Thymus (tissue), 11 donors: ENCODE data around the gene PDGFD. TPM values are rescaled to one million over a fixed set of nuclear protein-coding genes. Genes with fewer than 3 reads are reported as not detected.

Experiments used
- DNase-seq, 9 donors: peaks; one replicate each; pipeline ENCODE4 v3.0.0-alpha.2; 2013; ENCODE audit warnings: low spot score in 9 of 9, low read depth in 6 of 9, missing footprints in 1 of 9
- H3K27ac ChIP-seq, 2 donors: one replicate each; pipeline ENCODE4 v1.5.1; 2013; ENCODE audit warnings: control low read depth in 1 of 2, low read depth in 1 of 2, low read length in 1 of 2, mild to moderate bottlenecking in 1 of 2, moderate library complexity in 1 of 2
- H3K27me3 ChIP-seq, 2 donors: one replicate each; pipeline ENCODE4 v1.5.1; 2013; ENCODE audit warnings: low read length in 1 of 2; ENCODE audit not compliant: control insufficient read depth in 2 of 2, insufficient read depth in 1 of 2
- H3K36me3 ChIP-seq, 2 donors: one replicate each; pipeline ENCODE4 v1.5.1; 2013; ENCODE audit warnings: low read length in 1 of 2, mild to moderate bottlenecking in 1 of 2, moderate library complexity in 1 of 2; ENCODE audit not compliant: control insufficient read depth in 2 of 2, insufficient read depth in 2 of 2
- H3K4me1 ChIP-seq, 2 donors: one replicate each; pipeline ENCODE4 v1.5.1; 2013; ENCODE audit warnings: low read length in 2 of 2; ENCODE audit not compliant: control insufficient read depth in 2 of 2, insufficient read depth in 2 of 2
- H3K4me3 ChIP-seq, 2 donors: one replicate each; pipeline ENCODE4 v1.5.1; 2013; ENCODE audit warnings: low read length in 2 of 2, control low read depth in 1 of 2, mild to moderate bottlenecking in 1 of 2
- H3K9me3 ChIP-seq, 2 donors: one replicate each; pipeline ENCODE4 v1.5.1; 2013; ENCODE audit warnings: low read length in 1 of 2, mild to moderate bottlenecking in 1 of 2; ENCODE audit not compliant: control insufficient read depth in 2 of 2, insufficient read depth in 1 of 2
- WGBS: extraction: QIAGEN DNeasy Blood & Tissue Kit; methylation state at CpG from one replicate; pipeline ENCODE4 v1.1.7; 2013; 5-methylcytosine and 5-hydroxymethylcytosine counted together
- polyA plus RNA-seq: library from polyadenylated mRNA; stranded (reverse); fragments of 200-250 nt; gene quantifications from one replicate; pipeline ENCODE4 v1.2.3, GENCODE V29; 2013
- total RNA-seq: library from RNA; stranded (reverse); fragments of 120-200 nt; gene quantifications from one replicate; pipeline ENCODE4 v1.2.4, GENCODE V29; 2013
- donor health status: healthy.

The PDGFD gene
- total and polyA plus RNA-seq, 2 donors: 1.3 to 5.2 TPM

DNA sequence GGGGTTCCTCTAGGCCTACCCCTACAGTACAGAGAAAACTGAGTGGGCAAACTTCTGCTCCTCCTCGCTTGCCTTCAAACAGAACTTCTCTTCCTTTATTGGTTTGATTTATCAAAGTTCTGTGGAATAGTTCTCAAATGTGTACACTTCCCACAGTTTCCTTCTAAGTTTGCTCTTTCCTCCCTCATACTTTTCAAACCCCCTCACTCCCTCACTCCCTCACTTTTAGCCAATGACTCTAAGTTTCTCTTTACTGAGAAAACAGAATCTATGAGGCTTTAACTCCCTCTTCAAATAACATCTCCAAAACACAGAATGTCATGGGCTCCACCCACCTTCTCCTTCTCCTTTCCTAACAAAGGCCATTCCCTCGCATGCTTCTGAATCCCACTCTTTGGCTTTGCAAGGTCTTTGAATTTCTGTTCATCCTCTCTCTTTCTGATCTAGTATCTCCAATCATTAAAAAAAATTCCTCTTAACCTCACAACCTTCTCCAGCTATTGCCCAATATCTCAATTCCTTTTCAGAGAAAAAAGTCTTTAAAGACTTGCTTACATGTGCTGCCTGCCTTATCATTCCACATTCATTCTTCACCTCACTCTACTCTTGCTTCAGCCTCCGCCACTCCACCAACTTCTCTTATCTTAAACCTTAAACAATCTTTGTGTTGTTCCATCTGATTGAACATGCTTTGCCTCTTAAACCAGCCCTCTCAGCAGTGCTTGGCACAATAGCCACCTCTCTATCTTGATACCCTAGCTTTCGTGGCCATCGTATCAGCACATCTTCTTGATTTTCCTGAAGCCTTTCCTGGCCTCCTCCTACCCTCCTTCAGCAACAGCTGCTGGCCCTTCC, 70.3 kb downstream of the PDGFD start:
- H3K27me3 ChIP-seq: no peaks in the 10 kb centered on the region
- H3K4me3 ChIP-seq: no peak overlapping the region
- no peaks in the 10 kb centered on the region for H3K36me3 ChIP-seq
- no peaks in the 10 kb centered on the region for H3K9me3 ChIP-seq
- no peaks in the 10 kb centered on the region for H3K4me1 ChIP-seq
- no peak overlapping the region for H3K27ac ChIP-seq
- no peak for DNase-seq
- 94% methylated on average over 5 of the region's 5 CpGs for WGBS

DNA sequence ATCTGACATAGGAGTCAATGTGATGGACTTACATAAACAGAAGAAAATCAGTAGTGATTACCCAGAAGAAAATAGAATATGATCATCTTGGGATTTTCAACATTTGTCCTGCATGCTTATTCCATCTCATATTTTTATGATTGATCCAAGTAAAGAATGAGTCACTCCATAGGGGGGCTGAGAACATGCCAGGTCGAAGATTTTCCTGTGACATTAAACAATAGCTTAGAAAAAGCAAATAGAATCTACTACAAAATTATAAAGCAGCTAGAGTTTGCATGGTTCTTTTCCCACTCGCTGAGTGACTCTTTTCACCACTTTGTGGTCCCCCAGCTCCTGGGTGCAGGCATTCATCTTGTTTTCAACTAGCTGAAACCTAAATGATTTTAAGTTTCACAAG, 71.2 kb downstream of the PDGFD start:
- no peaks in the 10 kb centered on the region for H3K27me3 ChIP-seq
- no peaks in the 10 kb centered on the region for H3K9me3 ChIP-seq
- no peaks in the 10 kb centered on the region for H3K4me1 ChIP-seq
- H3K4me3 ChIP-seq: no peak overlapping the region
- no peaks in the 10 kb centered on the region for H3K36me3 ChIP-seq
- no peak overlapping the region for H3K27ac ChIP-seq
- no peak for DNase-seq
- 85% methylated on average over 2 of the region's 2 CpGs for WGBS

DNA sequence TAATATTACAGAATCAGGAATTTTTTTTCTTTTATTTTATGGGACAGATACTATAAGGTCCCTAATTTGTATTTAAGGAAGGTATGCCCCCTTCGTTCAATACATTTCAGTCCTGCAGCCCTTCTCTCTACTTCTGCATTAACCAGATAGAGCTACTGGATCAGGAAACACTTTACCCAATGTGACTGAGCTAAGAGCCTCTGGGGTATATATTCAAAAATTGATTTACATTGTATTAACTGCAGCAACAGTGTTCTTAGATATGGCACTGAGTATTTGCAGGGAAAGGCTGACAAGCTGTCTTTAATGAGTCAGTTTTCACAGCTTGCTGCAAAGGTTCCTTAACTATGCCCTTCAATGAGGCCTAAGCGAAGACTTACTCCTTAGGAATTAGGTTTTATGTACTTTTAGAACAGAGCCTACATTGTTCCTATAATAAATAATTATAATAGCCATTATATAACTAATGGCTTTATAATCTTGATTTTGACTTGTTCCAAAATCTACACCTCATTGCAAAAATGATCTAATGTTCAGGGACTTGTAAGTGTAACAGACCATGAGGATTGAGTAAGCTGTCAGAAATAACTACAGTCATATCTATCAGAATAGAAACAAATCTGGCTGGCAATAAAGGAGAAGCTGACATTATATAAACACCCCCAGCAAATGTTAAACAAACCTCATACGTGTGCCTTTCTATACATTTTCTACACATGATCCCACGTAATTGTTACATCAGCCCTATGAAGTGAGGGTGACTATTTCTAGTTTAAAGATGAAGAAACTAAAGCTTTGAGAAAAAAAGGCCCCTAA, 72.5 kb downstream of the PDGFD start:
- H3K4me1 ChIP-seq: no peaks in the 10 kb centered on the region
- no peaks in the 10 kb centered on the region for H3K9me3 ChIP-seq
- H3K4me3 ChIP-seq: no peak overlapping the region
- DNase-seq: no peak
- 95% methylated on average over 4 of the region's 4 CpGs for WGBS
- H3K27ac ChIP-seq: no peak overlapping the region
- no peaks in the 10 kb centered on the region for H3K27me3 ChIP-seq
- H3K36me3 ChIP-seq: no peaks in the 10 kb centered on the region

DNA sequence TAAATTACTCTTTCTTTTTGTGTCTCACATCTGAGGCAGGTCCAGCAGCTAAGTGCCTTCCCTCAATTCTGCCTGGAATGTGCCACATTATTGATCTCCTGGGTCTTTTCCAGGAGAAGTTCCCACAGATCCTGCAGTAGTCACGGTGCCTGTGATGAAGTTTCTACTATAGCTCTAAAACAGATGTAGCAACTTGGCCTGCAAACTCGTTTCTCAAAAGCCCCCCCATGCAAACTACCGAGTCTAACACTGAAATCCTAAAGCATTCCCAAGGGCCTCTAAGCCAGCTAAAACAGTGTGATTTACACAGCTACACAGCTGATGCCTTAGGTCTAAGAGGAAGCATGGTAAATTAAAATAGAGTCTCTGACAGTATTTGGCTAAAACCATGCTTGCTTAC, 73.2 kb downstream of the PDGFD start:
- 86% methylated on average over 3 of the region's 3 CpGs for WGBS
- no peaks in the 10 kb centered on the region for H3K9me3 ChIP-seq
- no peak overlapping the region for H3K4me3 ChIP-seq
- no peaks in the 10 kb centered on the region for H3K36me3 ChIP-seq
- H3K4me1 ChIP-seq: no peaks in the 10 kb centered on the region
- H3K27ac ChIP-seq: no peak overlapping the region
- no peak for DNase-seq
- no peaks in the 10 kb centered on the region for H3K27me3 ChIP-seq

DNA sequence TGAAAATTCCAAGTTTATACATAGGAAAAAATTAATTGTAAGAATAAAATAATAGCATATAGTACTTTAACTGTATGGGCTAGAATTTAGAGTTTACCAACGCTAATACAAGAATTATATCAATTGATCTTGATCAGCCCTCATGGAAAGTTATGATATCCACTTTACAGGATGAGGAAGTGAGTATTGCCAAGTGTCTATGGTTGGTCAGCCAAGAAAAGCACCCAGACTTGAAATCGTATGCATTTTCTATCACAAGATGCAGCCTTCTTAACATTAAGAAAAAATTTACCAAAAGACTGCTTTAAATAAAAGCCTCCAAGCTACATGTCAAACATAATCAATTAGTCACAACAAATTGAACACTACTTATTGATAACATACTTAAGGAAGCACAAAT, 74.5 kb downstream of the PDGFD start:
- Histone ChIP-seq H3K27ac (no peak overlapping the region), H3K27me3 (no peaks in the 10 kb centered on the region), H3K4me1 (no peaks in the 10 kb centered on the region), H3K4me3 (no peak overlapping the region), H3K36me3 (no peaks in the 10 kb centered on the region), H3K9me3 (no peaks in the 10 kb centered on the region)
- no peak for DNase-seq
- 91% methylated on average over 2 of the region's 2 CpGs for WGBS

DNA sequence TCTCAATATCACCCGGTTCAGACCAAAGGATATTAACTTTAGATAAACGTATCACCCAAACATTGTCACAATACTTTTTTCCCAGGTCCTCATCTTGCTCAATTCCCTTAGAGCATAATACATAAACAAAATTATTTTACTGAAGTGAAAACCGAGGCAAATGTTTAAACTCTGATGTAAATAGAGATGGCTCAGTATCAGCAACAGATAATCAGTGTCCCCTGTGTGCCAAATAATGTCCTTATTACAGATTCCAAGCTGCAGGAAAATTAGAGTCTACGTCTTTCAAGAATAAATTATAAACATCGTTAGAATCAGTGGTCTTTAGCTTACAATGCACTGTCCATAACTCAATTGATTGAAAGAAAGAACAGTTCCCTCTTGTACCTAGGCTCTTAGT, 77.3 kb downstream of the PDGFD start:
- no peak for DNase-seq
- WGBS: 85% methylated on average over 5 of the region's 5 CpGs
- Histone ChIP-seq H3K9me3 (no peaks in the 10 kb centered on the region), H3K4me1 (no peaks in the 10 kb centered on the region), H3K36me3 (no peaks in the 10 kb centered on the region), H3K27me3 (no peaks in the 10 kb centered on the region), H3K4me3 (no peak overlapping the region), H3K27ac (no peak overlapping the region)

DNA sequence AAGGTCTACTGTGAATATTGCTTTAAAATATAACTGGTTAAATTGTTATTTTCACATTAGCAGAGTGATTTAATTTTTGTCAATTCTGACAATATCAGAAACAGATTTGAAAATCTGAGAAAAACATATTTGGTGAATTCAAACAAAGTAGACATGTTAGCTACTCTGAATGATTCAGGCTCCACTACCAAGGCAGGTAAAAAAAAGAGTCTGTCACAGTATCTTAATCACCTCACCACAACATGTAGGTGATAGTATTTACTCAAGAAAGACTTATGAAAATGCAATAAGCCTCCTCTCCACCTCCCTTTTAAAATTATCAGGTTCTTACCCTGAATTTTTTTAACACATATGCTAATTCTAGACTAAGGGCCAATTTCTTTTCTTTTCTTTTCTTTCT, 85.0 kb downstream of the PDGFD start:
- no peak overlapping the region for H3K4me3 ChIP-seq
- no peak overlapping the region for H3K27ac ChIP-seq
- H3K9me3 ChIP-seq: no peaks in the 10 kb centered on the region
- H3K4me1 ChIP-seq: no peaks in the 10 kb centered on the region
- H3K36me3 ChIP-seq: no peaks in the 10 kb centered on the region
- DNase-seq: no peak
- H3K27me3 ChIP-seq: no peaks in the 10 kb centered on the region

DNA sequence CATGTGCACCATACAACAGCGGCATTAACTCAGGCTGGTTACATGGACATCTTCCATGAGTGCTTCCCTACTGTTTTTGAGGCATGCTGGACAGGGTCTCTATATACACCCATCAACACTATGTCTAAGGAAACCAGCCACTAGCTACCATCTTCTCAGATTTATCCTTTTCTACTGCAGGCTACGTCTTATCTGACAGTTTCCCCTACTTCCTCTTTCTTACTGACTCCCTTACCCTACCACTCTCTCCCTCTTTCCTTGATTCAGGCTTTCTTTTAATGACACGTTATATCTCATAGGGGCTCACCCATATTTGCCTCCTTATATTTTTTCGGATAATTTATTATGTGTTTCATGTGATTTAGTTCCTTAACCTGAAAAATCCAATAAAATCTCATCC, 85.7 kb downstream of the PDGFD start:
- H3K27ac ChIP-seq: no peak overlapping the region
- H3K36me3 ChIP-seq: no peaks in the 10 kb centered on the region
- no peak for DNase-seq
- 43% methylated on average over 4 of the region's 4 CpGs for WGBS
- no peak overlapping the region for H3K4me3 ChIP-seq
- H3K4me1 ChIP-seq: no peaks in the 10 kb centered on the region
- no peaks in the 10 kb centered on the region for H3K9me3 ChIP-seq
- H3K27me3 ChIP-seq: no peaks in the 10 kb centered on the region

DNA sequence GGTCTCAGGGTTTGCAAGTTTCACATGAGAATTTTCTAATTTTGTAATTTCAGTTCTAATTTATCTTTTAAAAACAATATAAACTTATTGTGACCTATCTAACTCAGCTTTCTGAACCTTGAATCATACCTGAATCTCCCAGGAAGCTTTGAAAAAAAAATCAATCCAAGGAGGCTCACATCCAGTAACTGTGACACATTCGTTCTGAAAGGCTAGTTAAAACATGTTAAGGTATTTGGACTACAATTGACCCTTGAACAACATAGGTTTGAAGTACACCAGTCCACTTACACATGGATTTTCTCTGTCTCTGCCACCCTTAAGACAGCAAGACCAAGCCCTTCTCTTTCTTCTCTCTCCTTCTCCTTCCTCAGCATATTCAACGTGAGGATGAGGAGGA, 87.5 kb downstream of the PDGFD start:
- no peak overlapping the region for H3K4me3 ChIP-seq
- DNase-seq: no peak
- no peak overlapping the region for H3K27ac ChIP-seq
- WGBS: 96% methylated on average over 2 of the region's 2 CpGs
- no peaks in the 10 kb centered on the region for H3K4me1 ChIP-seq
- no peaks in the 10 kb centered on the region for H3K27me3 ChIP-seq
- H3K36me3 ChIP-seq: no peaks in the 10 kb centered on the region
- no peaks in the 10 kb centered on the region for H3K9me3 ChIP-seq
